Measurements from ENCODE around the gene FGF5. TPM values are rescaled to one million over a fixed set of nuclear protein-coding genes. Genes with fewer than 3 reads are reported as not detected.
"Not testable (repeated sequence)": the region's sequence is repeated elsewhere in the genome, so short reads cannot be mapped to it uniquely, and the experiment has no call there.

FGF5 gene
- total RNA-seq, 1 donor = not detected

DNA sequence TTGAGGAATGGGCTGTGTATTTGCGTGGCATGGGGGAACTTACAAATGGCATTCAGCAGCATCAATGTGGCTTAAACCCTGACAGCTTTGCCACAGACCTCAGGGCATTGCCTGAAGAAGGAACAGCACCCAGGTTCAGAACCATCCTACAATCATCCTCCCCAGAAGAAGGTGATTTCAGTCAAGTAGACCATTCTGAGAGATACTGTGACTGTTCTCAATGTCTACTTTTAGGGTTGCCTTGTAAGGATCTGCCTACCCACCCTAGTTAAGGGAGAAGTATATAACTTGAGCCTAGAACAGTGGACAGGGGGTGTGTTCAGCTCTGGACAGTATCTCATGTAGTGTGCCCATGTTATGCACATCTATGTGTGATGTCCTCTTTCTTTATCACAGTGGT is 1.6 kb upstream of the FGF5 start:
- H3K27me3 ChIP-seq (ENCODE audit: insufficient read depth, low read length) = peaks cover 87% of the 10 kb centered on the region
- H3K4me1 ChIP-seq (ENCODE audit: insufficient read depth, low read length) = peaks cover 29% of the 10 kb centered on the region
- H3K9me3 ChIP-seq (ENCODE audit: low read depth, low read length) = no peaks in the 10 kb centered on the region
- H3K4me3 ChIP-seq (ENCODE audit: low read length) = no peak overlapping the region

DNA sequence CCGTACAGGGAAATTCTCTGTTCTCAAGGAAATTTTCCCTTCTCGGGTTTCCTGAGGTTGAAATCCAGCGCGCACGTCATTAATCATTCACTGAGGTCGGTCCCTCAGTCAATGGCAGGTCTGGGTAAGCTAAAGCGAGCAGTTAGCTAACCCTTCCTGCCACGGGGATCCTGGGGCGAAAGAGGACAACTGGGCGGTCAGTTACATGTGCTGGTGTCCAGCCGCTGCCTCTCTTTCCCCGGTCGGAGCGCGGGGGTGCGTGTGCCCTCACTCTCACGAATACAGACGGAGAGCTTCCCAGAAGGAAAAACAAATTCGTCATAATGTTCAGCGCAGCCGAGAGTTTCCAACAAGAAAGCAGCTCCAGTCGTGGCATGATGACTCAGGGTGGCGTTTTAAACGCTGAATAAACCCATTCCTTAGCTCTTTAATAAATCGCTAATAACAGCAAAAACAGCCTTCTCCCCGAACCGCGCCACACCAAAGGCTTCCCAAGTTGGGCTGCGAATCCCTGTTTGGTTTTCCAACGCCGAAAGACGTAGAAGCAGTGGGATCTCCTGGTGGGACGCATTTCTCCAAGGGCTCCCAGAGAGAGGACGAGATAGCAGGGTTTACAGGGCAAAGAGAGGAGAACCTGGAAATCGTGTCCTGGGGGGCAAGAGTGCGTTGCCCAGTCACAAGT is 752 bp upstream of the FGF5 start:
- H3K27me3 ChIP-seq (ENCODE audit: insufficient read depth, low read length) = peaks cover 89% of the 10 kb centered on the region
- H3K9me3 ChIP-seq (ENCODE audit: low read depth, low read length) = no peaks in the 10 kb centered on the region
- H3K4me1 ChIP-seq (ENCODE audit: insufficient read depth, low read length) = peaks cover 29% of the 10 kb centered on the region
- H3K4me3 ChIP-seq (ENCODE audit: low read length) = no peak overlapping the region

- no peaks in the 10 kb centered on the region for H3K9me3 ChIP-seq (ENCODE audit: low read depth, low read length)
- no peak overlapping the region for H3K4me3 ChIP-seq (ENCODE audit: low read length)
- H3K4me1 ChIP-seq (ENCODE audit: insufficient read depth, low read length) = peaks cover 29% of the 10 kb centered on the region
- H3K27me3 ChIP-seq (ENCODE audit: insufficient read depth, low read length) = peaks cover 100% of the 10 kb centered on the region
Observed at GRCh38 chr4:80266902-80267380, 477 bp downstream of the FGF5 start.

DNA sequence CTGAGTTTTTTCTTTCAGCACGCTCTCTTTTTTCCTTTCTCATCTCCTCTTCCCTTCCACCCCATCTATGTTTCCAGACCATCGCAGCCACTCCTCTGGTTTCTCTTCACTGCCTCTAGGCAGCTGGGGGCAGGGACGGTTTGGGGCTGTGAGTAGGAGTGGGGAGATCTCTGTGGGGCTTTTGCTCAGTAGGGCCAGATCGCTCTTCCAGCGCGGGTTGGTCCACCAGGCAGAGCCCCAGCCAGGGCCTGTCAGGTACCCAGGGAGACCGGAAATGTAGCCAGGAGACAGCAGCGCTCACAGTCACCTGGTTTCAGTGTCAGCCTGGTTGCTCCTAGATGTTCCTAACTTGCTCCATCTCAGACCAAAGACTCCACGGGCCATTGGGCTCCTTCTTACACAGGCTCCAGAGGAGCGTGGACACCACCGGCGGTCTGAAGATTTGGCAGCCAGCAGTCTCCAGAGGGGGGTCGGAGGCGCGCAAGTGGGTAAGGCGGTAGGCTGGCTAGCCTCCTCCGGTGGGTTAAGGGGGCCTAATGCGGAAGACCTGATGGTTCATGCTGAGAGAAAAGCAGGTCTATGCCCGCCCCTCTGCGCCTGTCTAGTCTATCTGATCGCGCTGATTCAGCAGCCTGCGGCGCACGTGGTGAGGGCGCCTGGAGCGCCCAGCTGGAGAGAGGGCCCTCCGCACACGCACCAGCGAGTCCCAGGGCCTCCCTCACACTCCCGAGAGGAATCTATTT is 1.8 kb downstream of the FGF5 start:
- Histone ChIP-seq H3K27me3 (ENCODE audit: insufficient read depth, low read length) (peaks cover 90% of the 10 kb centered on the region), H3K4me3 (ENCODE audit: low read length) (no peak overlapping the region), H3K9me3 (ENCODE audit: low read depth, low read length) (no peaks in the 10 kb centered on the region), H3K4me1 (ENCODE audit: insufficient read depth, low read length) (peaks cover 29% of the 10 kb centered on the region)

GRCh38 chr4:80268936-80269335 is 2.5 kb downstream of the FGF5 start:
- peaks cover 89% of the 10 kb centered on the region for H3K27me3 ChIP-seq (ENCODE audit: insufficient read depth, low read length)
- no peaks in the 10 kb centered on the region for H3K9me3 ChIP-seq (ENCODE audit: low read depth, low read length)
- peaks cover 29% of the 10 kb centered on the region for H3K4me1 ChIP-seq (ENCODE audit: insufficient read depth, low read length)
- H3K4me3 ChIP-seq (ENCODE audit: low read length) = no peak overlapping the region

GRCh38 chr4:80270321-80270720 is 3.9 kb downstream of the FGF5 start:
- no peak overlapping the region for H3K4me3 ChIP-seq (ENCODE audit: low read length)
- H3K9me3 ChIP-seq (ENCODE audit: low read depth, low read length) = no peaks in the 10 kb centered on the region
- peaks cover 28% of the 10 kb centered on the region for H3K4me1 ChIP-seq (ENCODE audit: insufficient read depth, low read length)
- peaks cover 84% of the 10 kb centered on the region for H3K27me3 ChIP-seq (ENCODE audit: insufficient read depth, low read length)

GRCh38 chr4:80270868-80271267 is 4.4 kb downstream of the FGF5 start:
- peaks cover 22% of the 10 kb centered on the region for H3K4me1 ChIP-seq (ENCODE audit: insufficient read depth, low read length)

GRCh38 chr4:80271801-80272200 is 5.3 kb downstream of the FGF5 start:
- Histone ChIP-seq H3K9me3 (ENCODE audit: low read depth, low read length) (no peaks in the 10 kb centered on the region), H3K4me1 (ENCODE audit: insufficient read depth, low read length) (peaks cover 13% of the 10 kb centered on the region), H3K4me3 (ENCODE audit: low read length) (no peak overlapping the region), H3K27me3 (ENCODE audit: insufficient read depth, low read length) (peaks cover 71% of the 10 kb centered on the region)

More at GRCh38 chr4:80270868-80271267, 4.4 kb downstream of the FGF5 start:
- H3K27me3 ChIP-seq (ENCODE audit: insufficient read depth, low read length) = peaks cover 78% of the 10 kb centered on the region
- no peak overlapping the region for H3K4me3 ChIP-seq (ENCODE audit: low read length)
- H3K9me3 ChIP-seq (ENCODE audit: low read depth, low read length) = no peaks in the 10 kb centered on the region

GRCh38 chr4:80276931-80277330 is 10.5 kb downstream of the FGF5 start:
- Histone ChIP-seq H3K27me3 (ENCODE audit: insufficient read depth, low read length) (peaks cover 27% of the 10 kb centered on the region), H3K9me3 (ENCODE audit: low read depth, low read length) (no peaks in the 10 kb centered on the region), H3K4me1 (ENCODE audit: insufficient read depth, low read length) (no peaks in the 10 kb centered on the region), H3K4me3 (ENCODE audit: low read length) (no peak overlapping the region)

DNA sequence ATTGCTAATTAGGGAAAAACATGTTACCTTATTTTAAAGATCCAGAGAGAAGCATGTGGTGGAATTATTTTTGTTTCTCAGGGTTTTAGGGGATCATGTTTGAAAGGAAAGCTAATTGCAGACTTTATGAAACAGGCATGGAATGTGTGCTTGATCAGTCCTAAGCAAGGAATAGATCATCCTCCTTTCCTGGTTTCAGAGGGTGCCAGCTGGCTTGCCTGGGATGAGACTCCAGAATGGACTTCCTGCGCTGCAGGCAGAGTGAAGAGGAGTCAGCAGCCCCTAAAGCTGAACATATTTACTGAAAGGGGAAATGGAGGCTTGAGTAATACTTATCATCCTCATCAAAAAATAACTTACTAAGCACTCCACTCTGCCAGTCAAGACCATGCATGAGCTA is 13.3 kb downstream of the FGF5 start:
- Histone ChIP-seq H3K4me3 (ENCODE audit: low read length) (no peak overlapping the region), H3K4me1 (ENCODE audit: insufficient read depth, low read length) (no peaks in the 10 kb centered on the region), H3K9me3 (ENCODE audit: low read depth, low read length) (no peaks in the 10 kb centered on the region), H3K27me3 (ENCODE audit: insufficient read depth, low read length) (peaks cover 14% of the 10 kb centered on the region)

DNA sequence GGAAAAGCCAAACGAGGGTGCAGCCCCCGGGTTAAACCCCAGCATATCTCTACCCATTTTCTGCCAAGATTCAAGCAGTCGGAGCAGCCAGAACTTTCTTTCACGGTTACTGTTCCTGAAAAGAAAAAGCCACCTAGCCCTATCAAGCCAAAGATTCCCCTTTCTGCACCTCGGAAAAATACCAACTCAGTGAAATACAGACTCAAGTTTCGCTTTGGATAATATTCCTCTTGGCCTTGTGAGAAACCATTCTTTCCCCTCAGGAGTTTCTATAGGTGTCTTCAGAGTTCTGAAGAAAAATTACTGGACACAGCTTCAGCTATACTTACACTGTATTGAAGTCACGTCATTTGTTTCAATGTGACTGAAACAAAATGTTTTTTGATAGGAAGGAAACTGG is 20.0 kb downstream of the FGF5 start:
- H3K9me3 ChIP-seq (ENCODE audit: low read depth, low read length) = no peaks in the 10 kb centered on the region
- no peak overlapping the region for H3K4me3 ChIP-seq (ENCODE audit: low read length)
- no peaks in the 10 kb centered on the region for H3K4me1 ChIP-seq (ENCODE audit: insufficient read depth, low read length)
- no peaks in the 10 kb centered on the region for H3K27me3 ChIP-seq (ENCODE audit: insufficient read depth, low read length)

- not testable (repeated sequence) for H3K27me3 ChIP-seq (ENCODE audit: insufficient read depth, low read length); H3K9me3 ChIP-seq (ENCODE audit: low read depth, low read length); H3K4me1 ChIP-seq (ENCODE audit: insufficient read depth, low read length); H3K4me3 ChIP-seq (ENCODE audit: low read length)
Observed at GRCh38 chr4:80290665-80291064, 24.2 kb downstream of the FGF5 start.

DNA sequence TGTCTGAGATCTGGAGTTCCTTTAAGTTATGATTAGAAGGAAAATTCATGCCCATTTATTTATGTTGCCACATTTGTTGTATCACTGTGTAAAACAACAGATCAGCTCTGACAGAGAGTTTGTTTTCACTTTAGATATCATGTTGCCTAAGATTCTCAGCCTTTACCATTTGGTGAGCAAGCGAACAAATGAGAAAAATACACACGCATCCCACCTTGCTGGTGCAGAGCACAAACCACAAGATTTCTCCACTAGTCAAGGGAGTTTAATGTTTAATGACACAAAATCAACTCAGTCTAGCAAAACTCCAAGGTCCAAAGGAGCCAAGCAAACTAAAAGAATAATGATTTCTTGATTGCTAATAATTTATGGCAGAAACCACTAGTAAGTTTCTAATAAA is 27.7 kb downstream of the FGF5 start:
- Histone ChIP-seq H3K4me1 (ENCODE audit: insufficient read depth, low read length) (no peaks in the 10 kb centered on the region), H3K4me3 (ENCODE audit: low read length) (no peak overlapping the region), H3K27me3 (ENCODE audit: insufficient read depth, low read length) (no peaks in the 10 kb centered on the region), H3K9me3 (ENCODE audit: low read depth, low read length) (no peaks in the 10 kb centered on the region)

DNA sequence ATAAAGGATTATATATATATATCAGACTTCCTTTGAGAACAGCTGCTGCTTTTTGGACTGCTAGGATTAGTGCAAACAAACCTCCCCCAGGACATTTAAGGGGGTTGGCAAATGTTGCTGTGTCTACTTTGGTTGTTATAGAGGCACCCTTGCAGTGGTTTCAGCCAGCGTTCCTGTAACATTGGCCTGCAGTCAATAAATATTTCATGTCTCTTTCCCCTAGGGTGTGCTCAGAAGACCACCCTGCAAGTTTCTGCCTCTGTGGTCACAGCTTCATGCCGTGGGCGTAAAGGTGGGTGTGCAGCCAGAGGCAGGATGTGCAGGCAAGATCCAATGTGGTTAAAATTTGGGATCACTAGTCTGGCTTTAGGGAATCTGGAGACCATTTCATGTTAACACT is 28.9 kb downstream of the FGF5 start:
- Histone ChIP-seq H3K4me3 (ENCODE audit: low read length) (no peak overlapping the region), H3K4me1 (ENCODE audit: insufficient read depth, low read length) (no peaks in the 10 kb centered on the region), H3K9me3 (ENCODE audit: low read depth, low read length) (no peaks in the 10 kb centered on the region), H3K27me3 (ENCODE audit: insufficient read depth, low read length) (no peaks in the 10 kb centered on the region)

GRCh38 chr4:80295826-80296225 is 29.4 kb downstream of the FGF5 start:
- H3K4me1 ChIP-seq (ENCODE audit: insufficient read depth, low read length) = no peaks in the 10 kb centered on the region
- no peaks in the 10 kb centered on the region for H3K27me3 ChIP-seq (ENCODE audit: insufficient read depth, low read length)
- no peaks in the 10 kb centered on the region for H3K9me3 ChIP-seq (ENCODE audit: low read depth, low read length)
- no peak overlapping the region for H3K4me3 ChIP-seq (ENCODE audit: low read length)

GRCh38 chr4:80301884-80302283 is 35.4 kb downstream of the FGF5 start:
- H3K9me3 ChIP-seq (ENCODE audit: low read depth, low read length) = no peaks in the 10 kb centered on the region

More at GRCh38 chr4:80301884-80302283, 35.4 kb downstream of the FGF5 start:
- Histone ChIP-seq H3K4me3 (ENCODE audit: low read length) (no peak overlapping the region), H3K27me3 (ENCODE audit: insufficient read depth, low read length) (no peaks in the 10 kb centered on the region), H3K4me1 (ENCODE audit: insufficient read depth, low read length) (no peaks in the 10 kb centered on the region)

All from mononuclear cell (primary cell).